HepG2 (cell line): ENCODE measurements around the gene STAP1. TPM values are rescaled to one million over a fixed set of nuclear protein-coding genes. Genes with fewer than 3 reads are reported as not detected.

Source experiments
- BORCS8-MEF2B ChIP-seq: sonication (generic); formaldehyde crosslinking; IDR thresholded peaks from 2 replicates; pipeline ENCODE4 v1.8.0; 2022; ENCODE audit warnings: mild to moderate bottlenecking, missing genetic modification reagents
- EZH2 ChIP-seq: conservative IDR thresholded peaks from 2 replicates; pipeline ENCODE4 v1.6.1; 2012; ENCODE audit warnings: mild to moderate bottlenecking, low read depth, low read length, moderate library complexity
- GATA4 ChIP-seq: sonication (generic); IDR thresholded peaks from 2 replicates; pipeline ENCODE4 v1.6.1; 2016; ENCODE audit warnings: antibody characterized with exemption, low read depth, borderline replicate concordance
- HDAC1 ChIP-seq: sonication (generic); formaldehyde crosslinking; IDR thresholded peaks from 2 replicates; pipeline ENCODE4 v1.5.1; 2020; ENCODE audit warnings: mild to moderate bottlenecking, missing genetic modification reagents
- HMGA1 ChIP-seq: sonication (generic); formaldehyde crosslinking; conservative IDR thresholded peaks from 2 replicates; pipeline ENCODE4 v1.4.0; 2020; ENCODE audit warnings: missing genetic modification reagents
- HNF1A ChIP-seq, 2 experiments: sonication (generic) in 1 of 2; formaldehyde crosslinking in 1 of 2; IDR thresholded peaks; 2 replicates each; pipeline versions ENCODE4 v1.4.0 to v1.6.1; 2016 to 2020; ENCODE audit warnings: borderline replicate concordance in 1 of 2, low read depth in 1 of 2, mild to moderate bottlenecking in 1 of 2, missing genetic modification reagents in 1 of 2
- KLF13 ChIP-seq: sonication (generic); formaldehyde crosslinking; IDR thresholded peaks from 2 replicates; pipeline ENCODE4 v1.4.0; 2020; ENCODE audit warnings: mild to moderate bottlenecking, missing genetic modification reagents
- MAX ChIP-seq: IDR thresholded peaks from 2 replicates; pipeline ENCODE4 v1.6.1; 2012; ENCODE audit warnings: inconsistent platforms
- MXD3 ChIP-seq: IDR thresholded peaks from 2 replicates; pipeline ENCODE4 v1.6.1; 2016; ENCODE audit warnings: mild to moderate bottlenecking, missing biosample characterization, missing genetic modification reagents
- RARA ChIP-seq: IDR thresholded peaks from 2 replicates; pipeline ENCODE4 v1.6.1; 2016; ENCODE audit warnings: missing genetic modification reagents, missing compliant biosample characterization
- RORA ChIP-seq: sonication (generic); formaldehyde crosslinking; IDR thresholded peaks from 2 replicates; pipeline ENCODE4 v1.5.0; 2020; ENCODE audit warnings: mild to moderate bottlenecking, missing genetic modification reagents, moderate library complexity
- SMAD3 ChIP-seq: sonication (generic); formaldehyde crosslinking; IDR thresholded peaks from 2 replicates; pipeline ENCODE4 v1.4.0; 2020; ENCODE audit warnings: missing genetic modification reagents
- TFDP1 ChIP-seq: IDR thresholded peaks from 2 replicates; pipeline ENCODE4 v1.6.1; 2016; ENCODE audit warnings: missing compliant biosample characterization, missing genetic modification reagents, borderline replicate concordance
- THRA ChIP-seq: sonication (generic); formaldehyde crosslinking; IDR thresholded peaks from 2 replicates; pipeline ENCODE4 v1.4.0; 2020; ENCODE audit warnings: missing genetic modification reagents, borderline replicate concordance
- ZBTB14 ChIP-seq: sonication (generic); formaldehyde crosslinking; IDR thresholded peaks from 2 replicates; pipeline ENCODE4 v1.4.0; 2020; ENCODE audit warnings: missing genetic modification reagents
- ZNF343 ChIP-seq: sonication (generic); formaldehyde crosslinking; IDR thresholded peaks from 2 replicates; pipeline ENCODE4 v1.4.0; 2020; ENCODE audit warnings: mild to moderate bottlenecking, missing genetic modification reagents
- ZNF546 ChIP-seq: sonication (generic); formaldehyde crosslinking; conservative IDR thresholded peaks from 2 replicates; pipeline ENCODE4 v1.8.1; 2023; ENCODE audit warnings: mild to moderate bottlenecking, missing genetic modification reagents
- ZNF878 ChIP-seq: sonication (generic); formaldehyde crosslinking; IDR thresholded peaks from 2 replicates; pipeline ENCODE4 v1.8.1; 2023; ENCODE audit warnings: mild to moderate bottlenecking, missing genetic modification reagents, moderate library complexity
- ZNF879 ChIP-seq: sonication (generic); formaldehyde crosslinking; IDR thresholded peaks from 2 replicates; pipeline ENCODE4 v1.8.1; 2023; ENCODE audit warnings: missing genetic modification reagents
- ZSCAN21 ChIP-seq: sonication (generic); formaldehyde crosslinking; IDR thresholded peaks from 2 replicates; pipeline ENCODE4 v1.8.0; 2022; ENCODE audit warnings: mild to moderate bottlenecking, missing genetic modification reagents, moderate library complexity, borderline replicate concordance
- polyA plus RNA-seq, 8 experiments: library from polyadenylated mRNA; depleted of rRNA in 3 of 8; stranded (reverse) in 7 of 8; unstranded in 1 of 8; fragments of >200 nt; fragmentation: Illumina TruSeq in 4 of 8; extraction: Trizol in 4 of 8; gene quantifications; 2 replicates each; pipeline versions ENCODE4 v1.2.1 to v1.2.3, GENCODE V29; 2011 to 2016; ENCODE audit warnings: low read depth in 4 of 8, missing spikeins in 1 of 8, mixed read lengths in 1 of 8; ENCODE audit not compliant: insufficient read depth in 1 of 8
- total RNA-seq, 5 experiments: library from RNA; depleted of rRNA; stranded (reverse); fragments of >200 nt; fragmentation: Illumina TruSeq; extraction: Trizol; gene quantifications; 2 replicates each; pipeline ENCODE4 v1.2.3, GENCODE V29; 2016; ENCODE audit warnings: low read depth in 1 of 5

Gene STAP1
- total and polyA plus RNA-seq, 2 of the 13 experiments (the other 11 are each of a cell fraction or from before 2014, with no cell fraction given), result not detected

- TF ChIP-seq ZNF878 (CRISPR knock-in tag) (no peak), GATA4 (0 out of 2 replicates have a peak, but pooled peaks have one; percentile 21), SMAD3 (CRISPR knock-in tag) (peak; percentile 84; the same call in 1 of the 2 replicates), HMGA1 (CRISPR knock-in tag) (no peak), HNF1A (IDR thresholded peaks at IDR 0.05; ENCODE audit: low read depth) (peak; percentile 25; the same call in 1 of the 2 replicates), HNF1A (CRISPR knock-in tag; IDR thresholded peaks at IDR 0.05; ENCODE audit: borderline replicate concordance) (peak; percentile 34; the same call in 1 of the 2 replicates), ZNF879 (CRISPR knock-in tag) (0 out of 2 replicates have a peak, but pooled peaks have one; percentile 22), MXD3 (CRISPR knock-in tag) (peak; percentile 59; the same call in 1 of the 2 replicates), ZNF546 (CRISPR knock-in tag) (no peak), ZBTB14 (CRISPR knock-in tag) (no peak; the same call in 1 of the 2 replicates), BORCS8-MEF2B (CRISPR knock-in tag) (peak; percentile 64; the same call in 1 of the 2 replicates), ZNF343 (CRISPR knock-in tag) (no peak), TFDP1 (CRISPR knock-in tag) (peak; percentile 85; the same call in 1 of the 2 replicates), MAX (peak; percentile 62), RORA (no peak), EZH2 (no peak), THRA (CRISPR knock-in tag) (peak; percentile 55; the same call in 1 of the 2 replicates), RARA (no peak), KLF13 (CRISPR knock-in tag) (no peak), HDAC1 (CRISPR knock-in tag) (peak; percentile 91), ZSCAN21 (CRISPR knock-in tag) (peak; percentile 44; the same call in 1 of the 2 replicates)
Observed at GRCh38 chr4:67545199-67546003, 13.1 kb upstream of the STAP1 start, which contains the start of gene CENPC (continued).
